VCaP (cell line): ENCODE results near the gene NMU.
"Not testable (repeated sequence)": the region's sequence is repeated elsewhere in the genome, so short reads cannot be mapped to it uniquely, and the experiment has no call there.

Source experiments
- H3K27ac ChIP-seq: fragments of 450-650 bp; 2 replicates; pipeline ENCODE4 v1.5.1; 2017
- CTCF ChIP-seq: fragments of 450-650 bp; conservative IDR thresholded peaks from 2 replicates; pipeline ENCODE4 v1.5.1; 2017; ENCODE audit warnings: mild to moderate bottlenecking, moderate library complexity

NMU gene

DNA sequence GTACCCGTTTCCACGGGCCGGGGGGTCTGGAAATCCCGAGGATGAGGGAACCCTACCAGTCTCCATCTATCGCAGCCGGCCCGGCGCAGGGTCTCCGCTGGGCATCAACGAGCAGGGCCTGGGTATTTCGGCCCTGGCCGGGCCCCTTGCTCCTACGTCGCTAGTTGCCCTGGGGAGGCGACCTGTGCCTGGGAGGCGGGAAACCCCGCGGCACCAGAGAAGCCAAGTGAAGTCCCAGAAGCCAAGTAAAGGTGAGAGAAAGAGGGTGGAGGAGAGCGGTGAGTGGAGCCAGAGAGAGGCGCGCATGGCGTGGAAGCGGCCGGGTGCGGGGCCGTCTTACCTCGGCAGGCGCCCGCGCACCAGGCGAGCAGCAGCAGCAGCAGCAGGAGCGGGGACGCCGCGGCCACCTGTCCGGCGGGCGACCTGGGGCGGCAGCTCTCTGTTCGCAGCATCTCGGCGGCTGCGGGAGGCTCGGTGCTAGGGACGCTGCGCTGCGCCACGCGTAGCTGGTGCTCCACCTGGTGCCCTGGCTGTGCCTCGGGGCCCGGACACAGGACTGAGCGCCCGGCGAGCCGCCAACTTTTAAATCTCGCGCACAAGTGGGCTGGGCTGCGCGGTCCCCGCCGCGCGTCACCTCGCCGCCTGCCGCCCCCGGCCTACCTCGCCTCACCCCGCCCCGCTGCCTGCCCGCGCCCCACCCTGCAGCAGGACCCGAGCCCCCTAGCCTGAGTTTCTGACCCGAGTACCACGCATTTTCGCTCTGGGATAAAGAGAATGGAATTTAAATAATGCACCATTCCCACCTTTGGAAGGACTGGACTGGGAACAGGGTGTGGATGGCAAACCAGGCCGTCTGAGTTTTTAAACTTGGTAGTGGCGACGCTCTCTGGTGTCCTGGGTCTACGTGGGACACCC is at the start of gene NMU:
NMU (minus strand) TSS at position 558 of the 915 bp plus-strand sequence; CDS start at position 452, 106 bp downstream.
- H3K27ac ChIP-seq, result peak within 1 kb of the TSS; percentile 48
- peak; percentile 58 for TF ChIP-seq CTCF

GRCh38 chr4:55684276-55684675 is 48.2 kb upstream of the NMU start:
- no peak for TF ChIP-seq CTCF
- no peak overlapping the region for H3K27ac ChIP-seq

DNA sequence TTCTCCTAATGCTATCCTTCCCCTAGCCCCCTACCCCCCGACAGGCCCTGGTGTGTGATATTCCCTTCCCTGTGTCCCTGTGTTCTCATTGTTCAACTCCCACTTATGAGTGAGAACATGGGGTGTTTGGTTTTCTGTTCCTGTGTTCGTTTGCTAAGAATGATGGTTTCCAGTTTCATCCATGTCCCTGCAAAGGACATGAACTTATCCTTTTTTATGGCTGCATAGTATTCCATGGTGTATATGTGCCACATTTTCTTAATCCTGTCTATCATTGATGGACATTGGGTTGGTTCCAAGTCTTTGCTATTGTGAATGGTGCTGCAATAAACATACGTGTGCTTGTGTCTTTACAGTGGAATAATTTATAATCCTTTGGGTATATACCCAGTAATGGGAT is 46.7 kb upstream of the NMU start:
- not testable (repeated sequence) for H3K27ac ChIP-seq

- H3K27ac ChIP-seq, result no peak overlapping the region
- TF ChIP-seq CTCF, result no peak
These were observed 46.2 kb upstream of the NMU start for GRCh38 chr4:55682295-55682694.

DNA sequence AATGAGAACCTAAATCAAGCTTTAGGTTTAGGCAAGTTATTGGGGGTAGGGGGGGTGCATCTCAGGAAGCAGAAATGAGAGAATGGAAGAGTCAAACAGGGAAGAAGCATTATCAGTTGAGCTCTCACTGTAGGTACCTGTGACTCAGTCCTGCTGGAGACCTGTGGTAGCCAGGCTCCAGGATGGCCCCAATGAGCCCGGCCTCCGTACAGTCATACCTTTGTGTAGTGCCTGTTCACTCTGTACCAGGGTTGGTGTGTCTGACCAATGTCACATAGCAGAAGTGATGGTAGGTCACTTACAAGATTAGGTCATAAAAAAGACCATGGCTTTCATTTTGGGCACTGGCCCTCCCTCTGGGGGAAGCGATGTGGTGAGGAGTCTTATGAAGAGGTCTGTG is 45.3 kb upstream of the NMU start:
- H3K27ac ChIP-seq, result no peak overlapping the region

GRCh38 chr4:55675196-55675793 is 39.2 kb upstream of the NMU start:
- TF ChIP-seq CTCF, result no peak
- no peak overlapping the region for H3K27ac ChIP-seq

More for the DNA sequence above, 45.3 kb upstream of the NMU start:
- no peak for TF ChIP-seq CTCF

DNA sequence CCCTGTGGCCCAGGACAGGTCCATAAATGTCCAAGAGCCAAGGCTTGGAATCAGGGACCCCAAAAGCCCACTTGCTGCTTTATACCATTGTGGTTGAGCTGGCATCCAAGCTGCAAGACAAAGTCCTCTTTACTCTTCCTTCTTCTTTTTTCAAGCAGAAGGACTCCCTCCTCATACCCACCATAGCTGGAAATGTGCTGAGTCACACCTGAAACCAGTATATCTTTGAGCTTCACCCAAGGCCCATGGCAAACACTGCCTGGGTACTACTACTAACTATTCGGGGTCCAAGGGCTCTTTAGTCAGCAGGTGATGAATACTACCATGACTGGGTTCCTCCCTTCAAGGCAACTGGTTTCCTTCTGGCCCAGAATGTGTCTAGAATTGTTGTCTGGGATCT is 37.3 kb upstream of the NMU start:
- TF ChIP-seq CTCF, result no peak
- no peak overlapping the region for H3K27ac ChIP-seq

DNA sequence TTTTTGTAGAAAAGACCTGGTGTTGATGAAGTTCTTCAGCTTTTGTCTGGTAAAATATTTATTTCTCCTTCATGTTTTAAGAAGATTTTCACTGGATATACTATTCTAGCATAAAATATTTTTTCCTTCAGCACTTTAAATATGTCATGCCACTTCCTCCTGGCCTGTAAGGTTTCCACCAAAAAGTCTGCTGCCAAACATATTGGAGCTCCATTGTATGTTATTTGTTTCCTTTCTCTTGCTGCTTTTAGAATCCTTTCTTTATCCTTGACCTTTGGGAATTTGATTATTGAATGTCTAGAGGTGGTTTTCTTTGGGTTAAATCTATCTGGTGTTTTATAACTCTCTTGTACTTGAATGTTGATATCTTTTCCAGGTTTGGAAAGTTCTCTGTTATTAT is 35.6 kb upstream of the NMU start:
- TF ChIP-seq CTCF, result no peak
- no peak overlapping the region for H3K27ac ChIP-seq
